Liver (tissue), 9 donors: Measurements from ENCODE around the gene HEATR5A. TPM values are rescaled to one million over a fixed set of nuclear protein-coding genes. Genes with fewer than 3 reads are reported as not detected.
A peak's percentile ranks its signal among the peaks of the same experiment; 100 is the strongest.
"Not testable (repeated sequence)": the region's sequence is repeated elsewhere in the genome, so short reads cannot be mapped to it uniquely, and the experiment has no call there.

Experiments used
- DNase-seq: peaks from one replicate; pipeline ENCODE4 v3.0.0-alpha.2; 2017; ENCODE audit warnings: low spot score
- H3K27ac ChIP-seq, 2 donors: one replicate each; pipeline ENCODE4 v1.7.0; 2013; ENCODE audit warnings: inconsistent platforms in 2 of 2, low read length in 2 of 2, control low read depth in 1 of 2, low read depth in 1 of 2, mild to moderate bottlenecking in 1 of 2
- H3K27me3 ChIP-seq, 4 donors: one replicate each; pipeline versions ENCODE4 v1.6.1 to v1.7.0; 2013; ENCODE audit warnings: low read length in 3 of 4, inconsistent platforms in 1 of 4, mild to moderate bottlenecking in 1 of 4, moderate library complexity in 1 of 4; ENCODE audit not compliant: control insufficient read depth in 4 of 4, insufficient read depth in 4 of 4
- H3K36me3 ChIP-seq, 4 donors: one replicate each; pipeline versions ENCODE4 v1.6.1 to v1.7.0; 2013; ENCODE audit warnings: low read length in 3 of 4, mild to moderate bottlenecking in 3 of 4, low read depth in 1 of 4, moderate library complexity in 1 of 4; ENCODE audit not compliant: control insufficient read depth in 4 of 4, insufficient read depth in 3 of 4
- H3K4me1 ChIP-seq, 4 donors: one replicate each; pipeline versions ENCODE4 v1.6.1 to v1.7.0; 2013; ENCODE audit warnings: low read length in 3 of 4, mild to moderate bottlenecking in 3 of 4, moderate library complexity in 1 of 4; ENCODE audit not compliant: control insufficient read depth in 4 of 4, insufficient read depth in 4 of 4
- H3K4me3 ChIP-seq, 3 donors: one replicate each; pipeline versions ENCODE4 v1.6.1 to v1.7.0; 2013; ENCODE audit warnings: low read length in 3 of 3, control low read depth in 1 of 3, low read depth in 1 of 3, mild to moderate bottlenecking in 1 of 3
- H3K9ac ChIP-seq, 2 donors: one replicate each; pipeline ENCODE4 v1.7.0; 2013; ENCODE audit warnings: low read length in 2 of 2, mild to moderate bottlenecking in 2 of 2, moderate library complexity in 2 of 2, control low read depth in 1 of 2, low read depth in 1 of 2
- H3K9me3 ChIP-seq, 4 donors: one replicate each; pipeline versions ENCODE4 v1.6.1 to v1.7.0; 2013; ENCODE audit warnings: low read length in 3 of 4; ENCODE audit not compliant: control insufficient read depth in 4 of 4
- ATF3 ChIP-seq: IDR thresholded peaks from 2 replicates; pipeline ENCODE4 v1.6.1; 2016; ENCODE audit warnings: antibody characterized with exemption
- CTCF ChIP-seq: fragments of 150-350 bp; IDR thresholded peaks from 2 replicates; pipeline ENCODE4 v1.5.1; 2017; ENCODE audit warnings: improper control_type of control experiment, low read depth, low read length; ENCODE audit not compliant: missing input control
- EGR1 ChIP-seq, 2 donors: IDR thresholded peaks; 2 replicates each; pipeline ENCODE4 v1.6.1; 2016 to 2018; ENCODE audit warnings: antibody characterized with exemption in 2 of 2, low read depth in 2 of 2
- FOXA1 ChIP-seq: IDR thresholded peaks from 2 replicates; pipeline ENCODE4 v1.6.1; 2016; ENCODE audit warnings: antibody characterized with exemption
- FOXA2 ChIP-seq: IDR thresholded peaks from 2 replicates; pipeline ENCODE4 v1.6.1; 2016; ENCODE audit warnings: antibody characterized with exemption
- HNF4A ChIP-seq, 2 donors: conservative IDR thresholded peaks; 2 replicates each; pipeline ENCODE4 v1.6.1; 2016; ENCODE audit warnings: antibody characterized with exemption in 2 of 2, mild to moderate bottlenecking in 2 of 2
- HNF4G ChIP-seq: IDR thresholded peaks from 2 replicates; pipeline ENCODE4 v1.6.1; 2016; ENCODE audit warnings: antibody characterized with exemption
- JUND ChIP-seq, 2 donors: IDR thresholded peaks; 2 replicates each; pipeline ENCODE4 v1.6.1; 2016; ENCODE audit warnings: antibody characterized with exemption in 2 of 2
- MAX ChIP-seq: IDR thresholded peaks from 2 replicates; pipeline ENCODE4 v1.6.1; 2016; ENCODE audit warnings: antibody characterized with exemption
- NR2F2 ChIP-seq: IDR thresholded peaks from 2 replicates; pipeline ENCODE4 v1.6.1; 2016; ENCODE audit warnings: antibody characterized with exemption
- RAD21 ChIP-seq, 2 donors: IDR thresholded peaks; 2 replicates each; pipeline ENCODE4 v1.6.1; 2016; ENCODE audit warnings: antibody characterized with exemption in 2 of 2, mild to moderate bottlenecking in 2 of 2
- REST ChIP-seq: IDR thresholded peaks from 2 replicates; pipeline ENCODE4 v1.6.1; 2016; ENCODE audit warnings: antibody characterized with exemption, mild to moderate bottlenecking
- RXRA ChIP-seq, 2 donors: IDR thresholded peaks; 2 replicates each; pipeline ENCODE4 v1.6.1; 2017 to 2018; ENCODE audit warnings: antibody characterized with exemption in 2 of 2, mild to moderate bottlenecking in 1 of 2
- SP1 ChIP-seq: IDR thresholded peaks from 2 replicates; pipeline ENCODE4 v1.6.1; 2018; ENCODE audit warnings: antibody characterized with exemption, mild to moderate bottlenecking
- TAF1 ChIP-seq: conservative IDR thresholded peaks from 2 replicates; pipeline ENCODE4 v1.6.1; 2016; ENCODE audit warnings: antibody characterized with exemption, mild to moderate bottlenecking
- YY1 ChIP-seq: IDR thresholded peaks from 2 replicates; pipeline ENCODE4 v1.6.1; 2016; ENCODE audit warnings: antibody characterized with exemption, mild to moderate bottlenecking
- ZBTB33 ChIP-seq: IDR thresholded peaks from 2 replicates; pipeline ENCODE4 v1.6.1; 2016; ENCODE audit warnings: antibody characterized with exemption
- WGBS: extraction: QIAGEN DNeasy Blood & Tissue Kit; methylation state at CpG from one replicate; pipeline ENCODE4 v1.1.7; 2013; 5-methylcytosine and 5-hydroxymethylcytosine counted together
- polyA plus RNA-seq, 2 donors: library from polyadenylated mRNA; stranded (reverse) in 1 of 2; unstranded in 1 of 2; fragments of 200-250 nt in 1 of 2; fragments of >200 nt in 1 of 2; fragmentation: Nextera tagmentation in 1 of 2; extraction: Ambion mirVana in 1 of 2; gene quantifications; one replicate each; pipeline versions ENCODE4 v1.2.1 to v1.2.3, GENCODE V29; 2013 to 2015
- total RNA-seq, 2 donors: library from RNA; depleted of rRNA; stranded (reverse); fragments of >200 nt; gene quantifications; one replicate each; pipeline ENCODE4 v1.2.3, GENCODE V29; 2014
- donor health status: healthy.
- donor health status: healthy.
- donor health status: healthy.
- donor health status: healthy.
- donor health status: healthy.

Gene HEATR5A
- total and polyA plus RNA-seq, 4 donors = 7.3 to 22.8 (median 10.1) TPM

- H3K27me3 ChIP-seq, H3K9ac ChIP-seq, H3K4me1 ChIP-seq, H3K9me3 ChIP-seq, DNase-seq, H3K27ac ChIP-seq, H3K4me3 ChIP-seq: not testable (repeated sequence)
- WGBS = 98% methylated on average over 16 of the region's 16 CpGs
- H3K36me3 ChIP-seq = peaks cover 0 to 23% (median 11%) of the 10 kb centered on the region in 4 donors
These were observed 41.0 kb downstream of the HEATR5A start for GRCh38 chr14:31379125-31379947.

- no peaks in the 10 kb centered on the region for H3K9me3 ChIP-seq
- peaks cover 0 to 13% (median 4%) of the 10 kb centered on the region in 4 donors for H3K36me3 ChIP-seq
- 98% methylated on average over 5 of the region's 5 CpGs for WGBS
- peak overlapping the region; percentile 38 to 60 for H3K27ac ChIP-seq
- no peak for DNase-seq
- H3K27me3 ChIP-seq = no peaks in the 10 kb centered on the region
- TF ChIP-seq JUND (IDR thresholded peaks at IDR 0.05) = no peak
- TF ChIP-seq FOXA1 = no peak
- TF ChIP-seq REST = no peak
- no peak for TF ChIP-seq HNF4A (conservative IDR thresholded peaks at IDR 0.05)
- no peak for TF ChIP-seq NR2F2
- TF ChIP-seq CTCF = no peak
- no peak for TF ChIP-seq FOXA2
- no peak for TF ChIP-seq EGR1 (IDR thresholded peaks at IDR 0.05; ENCODE audit: low read depth in 2 of 2)
- TF ChIP-seq MAX = no peak
- no peak for TF ChIP-seq RAD21 (IDR thresholded peaks at IDR 0.05)
- no peak for TF ChIP-seq YY1
- TF ChIP-seq HNF4G = no peak
- TF ChIP-seq SP1 = no peak
- no peak for TF ChIP-seq ATF3
- no peak for TF ChIP-seq TAF1
- TF ChIP-seq ZBTB33 = no peak
- TF ChIP-seq RXRA (IDR thresholded peaks at IDR 0.05) = no peak
- no peak overlapping the region for H3K9ac ChIP-seq
- H3K4me3 ChIP-seq = no peak overlapping the region
- H3K4me1 ChIP-seq = peaks cover 0 to 6% (median 2%) of the 10 kb centered on the region in 4 donors
These were observed 42.9 kb downstream of the HEATR5A start for GRCh38 chr14:31377433-31377832.
